ENCODE data around the gene EEF1E1.

EEF1E1 gene

GRCh38 chr6:8069631-8070284, 32.6 kb downstream of the EEF1E1 start:
- no peak for TF ChIP-seq CTCF (IDR thresholded peaks at IDR 0.05)
- no peaks in the 10 kb centered on the region for H3K9me3 ChIP-seq
- no peaks in the 10 kb centered on the region for H3K27me3 ChIP-seq
- no peaks in the 10 kb centered on the region for H3K36me3 ChIP-seq
- peaks cover 27 to 44% of the 10 kb centered on the region in 2 experiments for H3K4me1 ChIP-seq (ENCODE audit: control insufficient read depth in 1 of 2, insufficient read depth in 1 of 2, low read depth in 1 of 2, low read length in 1 of 2)
- H3K27ac ChIP-seq = no peak overlapping the region
- no peak overlapping the region for H3K4me3 ChIP-seq (ENCODE audit: low read depth in 1 of 2, low read length in 1 of 2)

GRCh38 chr6:8069151-8069550, 33.2 kb downstream of the EEF1E1 start:
- Histone ChIP-seq H3K27ac (no peak overlapping the region), H3K27me3 (no peaks in the 10 kb centered on the region), H3K4me3 (ENCODE audit: low read depth in 1 of 2, low read length in 1 of 2) (no peak overlapping the region), H3K4me1 (ENCODE audit: control insufficient read depth in 1 of 2, insufficient read depth in 1 of 2, low read depth in 1 of 2, low read length in 1 of 2) (peaks cover 24 to 42% of the 10 kb centered on the region in 2 experiments), H3K36me3 (no peaks in the 10 kb centered on the region), H3K9me3 (no peaks in the 10 kb centered on the region)
- TF ChIP-seq CTCF (IDR thresholded peaks at IDR 0.05) = no peak

- TF ChIP-seq CTCF (IDR thresholded peaks at IDR 0.05) = no peak
- H3K36me3 ChIP-seq = peaks cover 6% of the 10 kb centered on the region
- no peak overlapping the region for H3K4me3 ChIP-seq (ENCODE audit: low read depth in 1 of 2, low read length in 1 of 2)
- peaks cover 18 to 33% of the 10 kb centered on the region in 2 experiments for H3K4me1 ChIP-seq (ENCODE audit: control insufficient read depth in 1 of 2, insufficient read depth in 1 of 2, low read depth in 1 of 2, low read length in 1 of 2)
- H3K27ac ChIP-seq = peak overlapping the region; percentile 8
- H3K27me3 ChIP-seq = no peaks in the 10 kb centered on the region
- H3K9me3 ChIP-seq = no peaks in the 10 kb centered on the region
Measured at GRCh38 chr6:8066108-8066507, 36.2 kb downstream of the EEF1E1 start.

GRCh38 chr6:8065519-8065911, 36.8 kb downstream of the EEF1E1 start:
- no peak for TF ChIP-seq CTCF (IDR thresholded peaks at IDR 0.05)
- H3K4me3 ChIP-seq (ENCODE audit: low read depth in 1 of 2, low read length in 1 of 2) = no peak overlapping the region
- H3K4me1 ChIP-seq (ENCODE audit: control insufficient read depth in 1 of 2, insufficient read depth in 1 of 2, low read depth in 1 of 2, low read length in 1 of 2) = peaks cover 18 to 33% of the 10 kb centered on the region in 2 experiments
- H3K36me3 ChIP-seq = peaks cover 10% of the 10 kb centered on the region
- peak overlapping the region; percentile 81 for H3K27ac ChIP-seq
- H3K27me3 ChIP-seq = no peaks in the 10 kb centered on the region
- no peaks in the 10 kb centered on the region for H3K9me3 ChIP-seq

GRCh38 chr6:8064638-8065518, 37.5 kb downstream of the EEF1E1 start:
- H3K4me3 ChIP-seq (ENCODE audit: low read depth in 1 of 2, low read length in 1 of 2) = peak overlapping the region; percentile 73 to 75
- H3K36me3 ChIP-seq = peaks cover 11% of the 10 kb centered on the region
- H3K9me3 ChIP-seq = no peaks in the 10 kb centered on the region
- H3K27ac ChIP-seq = peak overlapping the region; percentile 81
- H3K27me3 ChIP-seq = no peaks in the 10 kb centered on the region
- no peak for TF ChIP-seq CTCF (IDR thresholded peaks at IDR 0.05)
- peaks cover 18 to 33% of the 10 kb centered on the region in 2 experiments for H3K4me1 ChIP-seq (ENCODE audit: control insufficient read depth in 1 of 2, insufficient read depth in 1 of 2, low read depth in 1 of 2, low read length in 1 of 2)

Data from neutrophil (primary cell).